ENCODE results near the gene IFTAP. TPM values are rescaled to one million over a fixed set of nuclear protein-coding genes. Genes with fewer than 3 reads are reported as not detected.
A peak's percentile ranks its signal among the peaks of the same experiment; 100 is the strongest.

Gene IFTAP
- total RNA-seq, 1 experiment from 2014 or later = 13.8 TPM

- TF ChIP-seq ZFX (IDR thresholded peaks at IDR 0.05) = no peak
These were observed 3.8 kb upstream of the IFTAP start (continued) for GRCh38 chr11:36590513-36590912.

- H3K27ac ChIP-seq (ENCODE audit: low read depth, low read length) = no peak overlapping the region
- RAD21 ChIA-PET (ENCODE audit: low non-redundant PET in 1 of 2, low total read pairs in 2 of 2, uncharacterized antibody in 2 of 2, unreplicated experiment in 2 of 2) = no interaction called here
- CTCF ChIA-PET = no interaction called here
- no peak overlapping the region for H3K4me2 ChIP-seq (ENCODE audit: low read length)
- POLR2A ChIA-PET = no interaction called here
- H3K27me3 ChIP-seq (ENCODE audit: insufficient read depth, low read length) = peaks cover 44% of the 10 kb centered on the region
- intact Hi-C loops (cut with micrococcal nuclease) = no loop called here
- H4K20me1 ChIP-seq (ENCODE audit: insufficient read depth) = no peaks in the 10 kb centered on the region
- H3K4me1 ChIP-seq (ENCODE audit: control insufficient read depth in 1 of 2, insufficient read depth in 2 of 2, low read length in 2 of 2) = peaks cover 4 to 6% of the 10 kb centered on the region in 2 experiments; a peak in 1 of 4 replicates
- no peaks in the 10 kb centered on the region for H3K9me3 ChIP-seq (ENCODE audit: control insufficient read depth in 1 of 2, insufficient read depth in 1 of 2, low read depth in 1 of 2, low read length in 2 of 2)
- no peak overlapping the region for H3K9ac ChIP-seq (ENCODE audit: low read length)
- TF ChIP-seq TCF7L2 (IDR thresholded peaks at IDR 0.05; ENCODE audit: borderline replicate concordance, extremely low read depth, insufficient read depth, insufficient read length) (no peak), JUND (IDR thresholded peaks at IDR 0.05) (no peak), EZH2 (IDR thresholded peaks at IDR 0.05) (0 out of 2 replicates have a peak, but pooled peaks have one; percentile 76)
- no peak overlapping the region for H2AFZ ChIP-seq (ENCODE audit: low read depth, low read length, poor library complexity, severe bottlenecking)
- DNase-seq (ENCODE audit: low read depth, low spot score) (no peak), ATAC-seq (no peak)
- H3K4me3 ChIP-seq (replicated peaks in 1 of 2; ENCODE audit: low read depth in 1 of 2, low read length in 2 of 2) = no peak overlapping the region
- no peaks in the 10 kb centered on the region for H3K9me2 ChIP-seq (ENCODE audit: insufficient read depth)
- no TSS peak for BruUV-seq (replicated peaks)
- no peaks in the 10 kb centered on the region for H3K36me3 ChIP-seq (ENCODE audit: control insufficient read depth in 1 of 2, insufficient read depth in 2 of 2, low read length in 2 of 2)
- H3K79me2 ChIP-seq (ENCODE audit: insufficient read depth, low read length) = no peaks in the 10 kb centered on the region
These were observed 2.9 kb upstream of the IFTAP start for GRCh38 chr11:36591433-36591832.

DNA sequence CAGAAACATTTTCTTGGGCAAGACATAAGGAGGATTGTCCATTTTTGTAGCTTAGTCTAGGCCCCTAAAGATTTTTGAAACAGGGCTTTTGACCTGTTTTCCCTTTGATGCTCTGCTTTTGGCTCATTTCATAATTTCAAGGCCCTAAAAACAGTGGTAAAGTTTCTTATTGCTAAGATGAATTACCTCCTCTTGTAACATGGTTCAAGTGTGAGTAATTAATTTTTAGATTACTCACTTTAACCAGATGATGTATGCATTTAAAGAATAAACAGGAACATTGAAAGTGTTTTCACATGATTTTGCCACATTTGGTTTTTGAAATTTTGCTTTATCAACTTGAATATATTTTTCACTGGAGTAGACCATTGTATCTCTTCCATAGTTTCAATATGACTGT is 2.6 kb downstream of the IFTAP start:
- no peak overlapping the region for H3K4me3 ChIP-seq (replicated peaks in 1 of 2; ENCODE audit: low read depth in 1 of 2, low read length in 2 of 2)
- no TSS peak for BruUV-seq (replicated peaks)
- ChIA-PET RAD21 (ENCODE audit: low non-redundant PET in 1 of 2, low total read pairs in 2 of 2, uncharacterized antibody in 2 of 2, unreplicated experiment in 2 of 2) (no interaction called here), POLR2A (no interaction called here), CTCF (no interaction called here)
- no peak overlapping the region for H3K4me2 ChIP-seq (ENCODE audit: low read length)
- no peaks in the 10 kb centered on the region for H3K79me2 ChIP-seq (ENCODE audit: insufficient read depth, low read length)
- H3K9me3 ChIP-seq (ENCODE audit: control insufficient read depth in 1 of 2, insufficient read depth in 1 of 2, low read depth in 1 of 2, low read length in 2 of 2) = no peaks in the 10 kb centered on the region
- intact Hi-C loops (cut with micrococcal nuclease) = no loop called here
- no peak for DNase-seq (ENCODE audit: low read depth, low spot score)
- H2AFZ ChIP-seq (ENCODE audit: low read depth, low read length, poor library complexity, severe bottlenecking) = no peak overlapping the region
- no peaks in the 10 kb centered on the region for H3K36me3 ChIP-seq (ENCODE audit: control insufficient read depth in 1 of 2, insufficient read depth in 2 of 2, low read length in 2 of 2)
- no peak for ATAC-seq
- TF ChIP-seq CBX3 (IDR thresholded peaks at IDR 0.05; ENCODE audit: low read depth) (no peak), ZFX (IDR thresholded peaks at IDR 0.05) (no peak), POLR2A (IDR thresholded peaks at IDR 0.05; ENCODE audit: borderline replicate concordance, extremely low read depth, insufficient read depth, insufficient read length) (no peak), CEBPB (IDR thresholded peaks at IDR 0.05; ENCODE audit: low read depth) (no peak), SRF (IDR thresholded peaks at IDR 0.05; ENCODE audit: low read depth) (no peak), FOSL1 (IDR thresholded peaks at IDR 0.05; ENCODE audit: low read depth) (no peak), RAD21 (IDR thresholded peaks at IDR 0.05; ENCODE audit: low read depth) (no peak), POLR2AphosphoS5 (IDR thresholded peaks at IDR 0.05; ENCODE audit: low read depth, low read length) (no peak)
- TF ChIP-seq, protein P1, sequence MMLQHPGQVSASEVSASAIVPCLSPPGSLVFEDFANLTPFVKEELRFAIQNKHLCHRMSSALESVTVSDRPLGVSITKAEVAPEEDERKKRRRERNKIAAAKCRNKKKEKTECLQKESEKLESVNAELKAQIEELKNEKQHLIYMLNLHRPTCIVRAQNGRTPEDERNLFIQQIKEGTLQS (IDR thresholded peaks at IDR 0.05) = no peak
- H3K9ac ChIP-seq (ENCODE audit: low read length) = no peak overlapping the region
- H3K27me3 ChIP-seq (ENCODE audit: insufficient read depth, low read length) = no peaks in the 10 kb centered on the region
- no peak overlapping the region for H3K27ac ChIP-seq (ENCODE audit: low read depth, low read length)
- H4K20me1 ChIP-seq (ENCODE audit: insufficient read depth) = no peaks in the 10 kb centered on the region
- no peaks in the 10 kb centered on the region for H3K9me2 ChIP-seq (ENCODE audit: insufficient read depth)
- H3K4me1 ChIP-seq (ENCODE audit: control insufficient read depth in 1 of 2, insufficient read depth in 2 of 2, low read length in 2 of 2) = peaks cover 4 to 6% of the 10 kb centered on the region in 2 experiments; a peak in 1 of 4 replicates
